AG09309 (cell line): ENCODE measurements around the gene PEX6.

Source experiments
- DNase-seq: peaks from one replicate; pipeline ENCODE4 v3.0.0-alpha.2; 2010; ENCODE audit warnings: low read depth
- H3K4me3 ChIP-seq: 2 replicates; pipeline ENCODE4 v1.5.1; 2011; ENCODE audit warnings: mild to moderate bottlenecking, low read depth, low read length, moderate library complexity; ENCODE audit not compliant: control insufficient read depth
- CTCF ChIP-seq: IDR thresholded peaks from 2 replicates; pipeline ENCODE4 v1.5.1; 2011; ENCODE audit warnings: mild to moderate bottlenecking, low read depth, low read length, inconsistent platforms; ENCODE audit not compliant: insufficient read depth, control insufficient read depth; ENCODE audit errors: missing control alignments

PEX6 gene

DNA sequence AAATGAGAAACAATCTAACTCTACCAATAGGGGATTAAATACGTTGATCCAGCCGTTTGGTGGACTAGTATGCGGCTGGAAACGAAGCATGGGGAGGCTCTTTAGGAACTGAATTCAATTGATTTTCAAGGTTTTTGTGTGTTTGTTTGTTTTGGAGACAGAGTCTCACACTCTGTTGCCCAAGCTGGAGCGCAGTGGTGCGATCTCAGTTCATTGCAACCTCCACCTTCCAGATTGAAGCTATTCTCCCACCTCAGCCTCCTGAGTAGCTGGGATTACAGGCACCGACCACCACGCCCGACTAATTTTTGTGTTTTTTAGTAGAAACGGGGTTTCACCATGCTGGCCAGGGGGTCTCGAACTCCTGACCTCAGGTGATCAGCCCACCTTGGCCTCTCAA, 42.6 kb downstream of the PEX6 start:
- no peak for DNase-seq
- no peak overlapping the region for H3K4me3 ChIP-seq
- TF ChIP-seq CTCF = no peak

DNA sequence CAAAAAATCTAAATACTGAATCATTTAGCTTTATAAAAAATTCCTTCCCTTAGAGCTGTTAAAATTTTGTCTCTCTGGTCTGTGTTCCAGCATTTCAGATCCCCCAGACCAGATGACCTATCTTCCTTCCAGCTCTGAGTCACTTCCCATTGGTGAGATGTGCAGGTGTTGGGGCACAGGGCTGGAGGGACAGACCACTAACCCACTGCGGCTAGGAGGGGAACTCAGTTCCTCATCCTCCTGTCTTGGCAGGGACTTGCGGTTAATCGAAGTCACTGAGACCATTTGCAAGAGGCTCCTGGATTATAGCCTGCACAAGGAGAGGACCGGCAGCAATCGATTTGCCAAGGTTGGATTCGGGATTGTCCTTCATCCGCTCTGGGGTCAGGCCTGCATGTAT, 43.7 kb downstream of the PEX6 start:
- DNase-seq = no peak
- TF ChIP-seq CTCF = no peak
- no peak overlapping the region for H3K4me3 ChIP-seq

GRCh38 chr6:42933205-42933604, 45.8 kb downstream of the PEX6 start:
- DNase-seq = no peak
- TF ChIP-seq CTCF = no peak
- H3K4me3 ChIP-seq = no peak overlapping the region

DNA sequence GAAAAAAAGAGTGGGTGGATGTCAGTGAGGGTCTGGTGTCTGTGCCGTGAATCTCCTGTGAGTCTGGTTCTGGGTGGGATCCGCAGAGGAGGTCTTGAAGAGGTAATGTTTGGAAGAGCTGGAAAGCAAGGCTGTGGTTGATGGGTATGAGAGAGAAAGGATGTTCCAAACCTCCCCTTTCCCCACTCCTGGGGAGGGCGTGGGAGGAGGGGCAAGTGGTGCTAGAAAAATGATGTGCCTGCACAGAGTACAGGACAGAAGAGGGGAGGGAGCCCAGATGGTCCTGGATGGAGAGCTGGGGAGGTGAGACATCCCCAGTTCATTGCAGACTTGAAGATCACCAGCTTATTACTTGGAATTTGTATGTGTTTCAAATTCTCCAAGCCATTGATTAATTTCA, 46.6 kb downstream of the PEX6 start:
- no peak overlapping the region for H3K4me3 ChIP-seq
- no peak for TF ChIP-seq CTCF
- no peak for DNase-seq

DNA sequence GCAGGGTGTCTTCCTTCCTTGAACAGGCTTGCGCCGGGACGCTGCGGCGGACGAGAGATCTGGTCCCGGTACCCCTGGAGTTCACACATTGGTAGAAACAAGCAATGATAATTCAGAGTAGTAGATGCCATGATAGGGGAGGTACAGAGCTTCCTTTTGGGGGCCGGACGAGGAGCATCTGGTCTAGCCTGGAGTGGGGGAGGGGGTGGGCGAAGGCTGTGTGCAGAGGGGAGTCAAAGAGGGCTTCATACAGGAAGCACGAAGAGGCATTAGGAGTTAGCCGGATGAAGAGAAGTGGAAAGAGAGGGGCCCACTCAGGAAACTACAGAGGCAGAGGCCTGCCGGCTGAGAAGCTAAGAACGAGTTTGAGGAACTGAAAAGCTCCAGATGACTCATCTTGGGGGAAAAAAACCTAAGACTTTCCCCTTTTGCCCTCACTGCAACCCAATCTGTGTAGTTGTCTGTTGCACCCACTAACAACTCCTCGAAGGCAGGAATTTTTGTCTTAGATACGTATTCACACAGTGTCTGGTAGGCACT, 49.1 kb downstream of the PEX6 start:
- no peak for TF ChIP-seq CTCF
- H3K4me3 ChIP-seq = peak overlapping the region; percentile 83
- DNase-seq = no peak

GRCh38 chr6:42928986-42929820, 49.8 kb downstream of the PEX6 start, which contains the start of gene CNPY3:
TSS of gene CNPY3 (plus strand) at chr6:42929480. CDS start at chr6:42929571, 91 bp downstream.
- H3K4me3 ChIP-seq = peak within 1 kb of the TSS; percentile 83
- no peak for TF ChIP-seq CTCF
- DNase-seq = peak; percentile 81
